NB4 (cell line): ENCODE data around the gene GPR132.

ENCODE experiments used
- DNase-seq: peaks from one replicate; pipeline ENCODE4 v3.0.0; 2010; ENCODE audit warnings: low read depth
- H3K4me3 ChIP-seq: one replicate; pipeline ENCODE4 v1.5.1; 2011; ENCODE audit warnings: mild to moderate bottlenecking, low read depth, low read length, moderate library complexity
- CTCF ChIP-seq: IDR thresholded peaks from one replicate; pipeline ENCODE4 v1.5.1; 2012; ENCODE audit warnings: low read depth, low read length
- MYC ChIP-seq: IDR thresholded peaks from 2 replicates; pipeline ENCODE4 v1.6.1; 2011; ENCODE audit warnings: low read depth, low read length
- POLR2A ChIP-seq: IDR thresholded peaks from 2 replicates; pipeline ENCODE4 v1.6.1; 2011; ENCODE audit warnings: mild to moderate bottlenecking; ENCODE audit not compliant: insufficient read length; ENCODE audit errors: extremely low read depth
- TF ChIP-seq, protein P1 (sequence below): IDR thresholded peaks from 2 replicates; pipeline ENCODE4 v1.6.1; 2011; ENCODE audit warnings: low read depth, low read length

GPR132 gene

GRCh38 chr14:105021656-105022275, 43.5 kb downstream of the GPR132 start:
- TF ChIP-seq CTCF (peak; percentile 11), POLR2A (no peak)
- peak overlapping the region; percentile 81 for H3K4me3 ChIP-seq
- peak; percentile 76 for DNase-seq

GRCh38 chr14:105020815-105021655, 44.2 kb downstream of the GPR132 start, which contains the start of gene CDCA4:
Gene CDCA4 (minus strand): TSS chr14:105021083. CDS start chr14:105011929, 9,154 bp downstream.
- H3K4me3 ChIP-seq: peak within 1 kb of the TSS; percentile 81
- TF ChIP-seq CTCF (no peak), POLR2A (peak; percentile 84), MYC (peak; percentile 92)
- TF ChIP-seq, protein P1, sequence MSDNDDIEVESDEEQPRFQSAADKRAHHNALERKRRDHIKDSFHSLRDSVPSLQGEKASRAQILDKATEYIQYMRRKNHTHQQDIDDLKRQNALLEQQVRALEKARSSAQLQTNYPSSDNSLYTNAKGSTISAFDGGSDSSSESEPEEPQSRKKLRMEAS: peak; percentile 91
- peak; percentile 96 for DNase-seq

DNA sequence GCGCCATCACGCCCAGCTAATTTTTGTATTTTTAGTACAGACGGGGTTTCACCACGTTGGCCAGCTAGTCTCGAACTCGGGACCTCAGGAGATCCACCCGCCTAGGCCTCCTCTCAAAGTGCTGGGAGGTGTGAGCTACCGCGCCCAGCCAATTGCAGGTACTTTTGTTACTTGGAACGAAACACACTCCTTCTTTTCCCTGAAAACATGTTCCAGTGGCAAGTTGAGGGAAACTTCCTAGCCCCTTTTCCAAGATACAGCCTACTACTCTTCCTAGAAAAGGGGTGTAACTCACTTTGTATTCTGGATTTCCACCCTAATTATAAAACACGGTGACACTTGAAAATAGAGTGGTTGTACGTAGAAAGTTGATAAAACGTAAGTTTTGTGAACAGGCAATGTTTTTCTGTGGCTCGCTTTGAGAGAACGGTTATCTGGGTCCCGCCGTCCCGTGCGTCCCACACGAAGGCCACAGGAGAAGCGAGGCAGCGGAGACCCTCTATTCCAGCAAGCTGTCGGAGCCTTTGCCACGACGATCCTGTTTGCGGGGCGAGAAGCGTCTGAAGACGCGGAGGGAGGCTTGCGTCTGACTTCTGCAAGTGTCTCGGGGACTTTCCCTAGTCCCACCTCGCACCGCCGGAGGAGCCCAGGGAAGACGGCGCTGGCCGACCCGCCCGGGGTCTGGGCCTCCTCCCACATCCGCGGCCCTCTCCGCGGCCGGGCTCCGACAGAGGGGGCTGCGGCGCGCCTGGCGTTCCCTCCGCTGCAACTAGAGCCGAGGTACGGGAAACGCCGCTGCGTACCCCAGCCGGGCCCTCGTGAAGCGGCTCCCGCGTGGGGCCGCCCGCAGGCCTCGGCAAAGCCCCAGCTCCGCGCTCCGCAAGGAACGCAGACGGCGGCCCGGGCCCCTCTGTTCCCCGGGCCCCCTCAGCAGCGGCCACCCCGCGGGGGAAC, 45.1 kb downstream of the GPR132 start:
- peak overlapping the region; percentile 78 for H3K4me3 ChIP-seq
- DNase-seq: peak; percentile 65
- TF ChIP-seq, protein P1: no peak
- no peak for TF ChIP-seq CTCF
- no peak for TF ChIP-seq MYC
- no peak for TF ChIP-seq POLR2A

DNA sequence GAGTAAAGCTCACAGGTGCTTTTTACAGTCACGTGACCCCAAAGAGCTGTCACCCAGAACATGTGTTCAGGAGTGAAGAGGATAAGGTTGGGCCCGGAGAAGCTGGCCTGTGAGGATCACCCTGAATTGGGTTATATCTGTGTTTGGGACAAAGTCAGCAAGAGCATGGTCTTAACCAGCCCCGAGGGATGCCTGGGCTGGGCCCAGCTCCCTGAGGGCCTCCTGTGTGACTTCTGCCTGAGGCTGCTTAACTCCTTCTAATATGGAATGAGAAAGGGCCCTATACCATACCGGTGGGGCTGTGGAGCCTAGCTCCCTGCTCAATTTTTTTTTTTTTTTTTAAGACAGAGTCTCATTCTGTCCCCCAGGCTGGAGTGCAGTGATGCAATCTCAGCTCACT, 46.8 kb downstream of the GPR132 start:
- peak; percentile 60 for DNase-seq
- peak overlapping the region; percentile 30 for H3K4me3 ChIP-seq
- TF ChIP-seq, protein P1: no peak
- no peak for TF ChIP-seq POLR2A
- TF ChIP-seq MYC: no peak
- no peak for TF ChIP-seq CTCF

GRCh38 chr14:105015905-105016304, 49.3 kb downstream of the GPR132 start:
- no peak overlapping the region for H3K4me3 ChIP-seq
- no peak for DNase-seq
- no peak for TF ChIP-seq CTCF
- TF ChIP-seq POLR2A: no peak
- no peak for TF ChIP-seq MYC
- TF ChIP-seq, protein P1: no peak
